KOPT-K1 (cell line): ENCODE data around the gene TMEM145.
A peak's percentile ranks its signal among the peaks of the same experiment; 100 is the strongest.

Experiments
- H3K27ac ChIP-seq: fragments of 200-600 bp; sonication (generic); 2 replicates; pipeline ENCODE4 v1.5.1; 2016; ENCODE audit warnings: antibody characterized with exemption, mild to moderate bottlenecking, low read depth, low read length; ENCODE audit not compliant: poor library complexity, severe bottlenecking
- H3K36me3 ChIP-seq: fragments of 200-600 bp; sonication (generic); 2 replicates; pipeline ENCODE4 v1.5.1; 2017; ENCODE audit warnings: antibody characterized with exemption, mild to moderate bottlenecking, low read length, moderate library complexity; ENCODE audit not compliant: insufficient read depth
- H3K9me3 ChIP-seq: fragments of 200-600 bp; sonication (generic); 2 replicates; pipeline ENCODE4 v1.5.1; 2017; ENCODE audit warnings: antibody characterized with exemption, low read length, mild to moderate bottlenecking; ENCODE audit not compliant: insufficient read depth, poor library complexity, severe bottlenecking

Gene TMEM145

GRCh38 chr19:42312370-42312769, 739 bp upstream of the TMEM145 start:
- H3K36me3 ChIP-seq, result no peaks in the 10 kb centered on the region
- no peaks in the 10 kb centered on the region for H3K9me3 ChIP-seq
- no peak overlapping the region for H3K27ac ChIP-seq

- H3K9me3 ChIP-seq, result no peaks in the 10 kb centered on the region
- no peak overlapping the region for H3K27ac ChIP-seq
- no peaks in the 10 kb centered on the region for H3K36me3 ChIP-seq
Measured at GRCh38 chr19:42313840-42314755, 989 bp downstream of the TMEM145 start.

GRCh38 chr19:42315024-42315423, 1.9 kb downstream of the TMEM145 start:
- no peaks in the 10 kb centered on the region for H3K9me3 ChIP-seq
- no peak overlapping the region for H3K27ac ChIP-seq
- H3K36me3 ChIP-seq, result no peaks in the 10 kb centered on the region

GRCh38 chr19:42316223-42317211, 3.4 kb downstream of the TMEM145 start:
- no peaks in the 10 kb centered on the region for H3K9me3 ChIP-seq
- H3K27ac ChIP-seq, result no peak overlapping the region
- H3K36me3 ChIP-seq, result no peaks in the 10 kb centered on the region

- no peak overlapping the region for H3K27ac ChIP-seq
- H3K36me3 ChIP-seq, result no peaks in the 10 kb centered on the region
- no peaks in the 10 kb centered on the region for H3K9me3 ChIP-seq
Measured at GRCh38 chr19:42317535-42317934, 4.4 kb downstream of the TMEM145 start.

GRCh38 chr19:42322305-42322704, 9.2 kb downstream of the TMEM145 start:
- Histone ChIP-seq H3K9me3 (no peaks in the 10 kb centered on the region), H3K27ac (no peak overlapping the region), H3K36me3 (no peaks in the 10 kb centered on the region)

- Histone ChIP-seq H3K36me3 (no peaks in the 10 kb centered on the region), H3K9me3 (no peaks in the 10 kb centered on the region)
Measured at GRCh38 chr19:42323473-42323851, 10.4 kb downstream of the TMEM145 start.

GRCh38 chr19:42323852-42324654, 10.9 kb downstream of the TMEM145 start:
- Histone ChIP-seq H3K27ac (no peak overlapping the region), H3K9me3 (no peaks in the 10 kb centered on the region), H3K36me3 (no peaks in the 10 kb centered on the region)

More at GRCh38 chr19:42323473-42323851, 10.4 kb downstream of the TMEM145 start:
- H3K27ac ChIP-seq, result no peak overlapping the region

GRCh38 chr19:42324655-42325307, 11.7 kb downstream of the TMEM145 start:
- peak overlapping the region; percentile 75 for H3K27ac ChIP-seq
- H3K36me3 ChIP-seq, result no peaks in the 10 kb centered on the region
- H3K9me3 ChIP-seq, result no peaks in the 10 kb centered on the region

GRCh38 chr19:42325308-42325895, 12.3 kb downstream of the TMEM145 start, which contains the start of gene MEGF8:
MEGF8 (plus strand) TSS chr19:42325635; CDS start chr19:42326244, 609 bp downstream.
- Histone ChIP-seq H3K9me3 (no peaks in the 10 kb centered on the region), H3K27ac (peak within 1 kb of the TSS; percentile 75), H3K36me3 (no peaks in the 10 kb centered on the region)

- Histone ChIP-seq H3K27ac (peak overlapping the region; percentile 75), H3K36me3 (no peaks in the 10 kb centered on the region), H3K9me3 (no peaks in the 10 kb centered on the region)
Measured at GRCh38 chr19:42325896-42326771, 13.0 kb downstream of the TMEM145 start.

- no peak overlapping the region for H3K27ac ChIP-seq
- no peaks in the 10 kb centered on the region for H3K36me3 ChIP-seq
- H3K9me3 ChIP-seq, result no peaks in the 10 kb centered on the region
Measured at GRCh38 chr19:42326969-42327368, 13.9 kb downstream of the TMEM145 start.

GRCh38 chr19:42327381-42327780, 14.3 kb downstream of the TMEM145 start:
- H3K27ac ChIP-seq, result no peak overlapping the region
- no peaks in the 10 kb centered on the region for H3K36me3 ChIP-seq
- no peaks in the 10 kb centered on the region for H3K9me3 ChIP-seq
